ENCODE results near the gene DFFB. TPM values are rescaled to one million over a fixed set of nuclear protein-coding genes. Genes with fewer than 3 reads are reported as not detected.

Gene DFFB
- total and polyA plus RNA-seq, 9 of the 15 experiments (the other 6 are each of a cell fraction or from before 2014, with no cell fraction given), result 2.3 to 15.8 (median 11.5) TPM

DNA sequence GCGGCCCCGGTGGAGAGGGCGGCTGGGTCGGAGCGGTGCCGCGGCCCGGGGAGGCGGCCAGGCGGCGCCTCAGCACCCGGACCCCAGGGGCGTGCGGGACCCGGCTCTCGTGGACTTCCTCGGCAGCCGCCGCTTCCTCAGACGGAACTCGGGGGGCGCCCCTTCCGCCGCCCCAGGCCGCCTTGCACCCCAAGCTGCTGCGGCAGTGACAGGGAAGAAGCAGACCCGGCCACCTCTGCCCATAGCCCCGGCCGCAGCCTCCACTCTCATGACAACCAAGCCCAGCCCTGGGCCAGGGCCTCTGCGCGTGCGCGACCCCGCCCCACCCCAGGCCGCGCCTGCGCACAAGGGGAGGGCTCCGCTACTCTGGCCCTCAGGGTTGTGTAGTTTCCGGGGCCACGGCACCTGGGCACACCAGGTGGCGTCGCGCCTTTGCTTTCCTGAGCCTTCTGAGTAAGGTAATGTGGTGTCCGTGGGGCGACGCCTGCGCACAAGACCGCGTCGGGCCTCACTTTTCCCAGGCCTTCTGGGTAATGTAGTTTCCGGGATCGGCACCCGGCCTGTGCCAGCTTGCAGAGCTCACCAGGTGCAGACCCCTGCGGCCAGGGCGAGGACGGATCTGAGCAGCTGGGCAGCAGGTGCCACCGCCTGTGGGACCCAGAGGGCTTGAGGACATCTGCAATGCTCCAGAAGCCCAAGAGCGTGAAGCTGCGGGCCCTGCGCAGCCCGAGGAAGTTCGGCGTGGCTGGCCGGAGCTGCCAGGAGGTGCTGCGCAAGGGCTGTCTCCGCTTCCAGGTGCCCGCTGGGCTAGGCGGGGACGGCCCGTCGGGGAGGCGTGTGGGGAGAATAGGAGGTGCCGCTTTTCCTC, at the start of gene DFFB, which contains the start of gene CEP104 (continued):
- no peak for TF ChIP-seq KLF6 (CRISPR knock-in tag; IDR thresholded peaks at IDR 0.05; ENCODE audit: borderline replicate concordance)
- peak; percentile 63 for TF ChIP-seq POU5F1 (IDR thresholded peaks at IDR 0.05; ENCODE audit: borderline replicate concordance, low read depth, low read length, partially characterized antibody)
- TF ChIP-seq NR1H2 (CRISPR knock-in tag; IDR thresholded peaks at IDR 0.05), result no peak
- TF ChIP-seq TCF7L2 (IDR thresholded peaks at IDR 0.05; ENCODE audit: low read depth, low read length), result no peak
- TF ChIP-seq ZNF274 (IDR thresholded peaks at IDR 0.05; ENCODE audit: borderline replicate concordance, low read depth, low read length), result no peak; the same call in 1 of the 2 replicates
- TF ChIP-seq PHF21A (IDR thresholded peaks at IDR 0.05; ENCODE audit: borderline replicate concordance, low read depth), result no peak
- peak; percentile 69 for TF ChIP-seq MYNN (IDR thresholded peaks at IDR 0.05)
- no peak for TF ChIP-seq MYNN (CRISPR knock-in tag; IDR thresholded peaks at IDR 0.05)
- 0 out of 2 replicates have a peak, but pooled peaks have one; percentile 21 for TF ChIP-seq CBFA2T3 (IDR thresholded peaks at IDR 0.05)
- TF ChIP-seq ZNF561 (CRISPR knock-in tag; conservative IDR thresholded peaks at IDR 0.05), result no peak
- no peak for TF ChIP-seq MTF1 (CRISPR knock-in tag; IDR thresholded peaks at IDR 0.05; ENCODE audit: borderline replicate concordance)
- peak; percentile 74 for TF ChIP-seq RFX1 (IDR thresholded peaks at IDR 0.05)
- TF ChIP-seq PTRF (tag; IDR thresholded peaks at IDR 0.05), result no peak
- TF ChIP-seq, protein P1, sequence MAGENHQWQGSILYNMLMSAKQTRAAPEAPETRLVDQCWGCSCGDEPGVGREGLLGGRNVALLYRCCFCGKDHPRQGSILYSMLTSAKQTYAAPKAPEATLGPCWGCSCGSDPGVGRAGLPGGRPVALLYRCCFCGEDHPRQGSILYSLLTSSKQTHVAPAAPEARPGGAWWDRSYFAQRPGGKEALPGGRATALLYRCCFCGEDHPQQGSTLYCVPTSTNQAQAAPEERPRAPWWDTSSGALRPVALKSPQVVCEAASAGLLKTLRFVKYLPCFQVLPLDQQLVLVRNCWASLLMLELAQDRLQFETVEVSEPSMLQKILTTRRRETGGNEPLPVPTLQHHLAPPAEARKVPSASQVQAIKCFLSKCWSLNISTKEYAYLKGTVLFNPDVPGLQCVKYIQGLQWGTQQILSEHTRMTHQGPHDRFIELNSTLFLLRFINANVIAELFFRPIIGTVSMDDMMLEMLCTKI (IDR thresholded peaks at IDR 0.05; ENCODE audit: partially characterized antibody), result no peak
- no peak for TF ChIP-seq SMARCA5 (IDR thresholded peaks at IDR 0.05)
- TF ChIP-seq ZBTB17 (CRISPR knock-in tag; IDR thresholded peaks at IDR 0.05), result peak; percentile 68; the same call in 1 of the 2 replicates
- TF ChIP-seq, protein P2, sequence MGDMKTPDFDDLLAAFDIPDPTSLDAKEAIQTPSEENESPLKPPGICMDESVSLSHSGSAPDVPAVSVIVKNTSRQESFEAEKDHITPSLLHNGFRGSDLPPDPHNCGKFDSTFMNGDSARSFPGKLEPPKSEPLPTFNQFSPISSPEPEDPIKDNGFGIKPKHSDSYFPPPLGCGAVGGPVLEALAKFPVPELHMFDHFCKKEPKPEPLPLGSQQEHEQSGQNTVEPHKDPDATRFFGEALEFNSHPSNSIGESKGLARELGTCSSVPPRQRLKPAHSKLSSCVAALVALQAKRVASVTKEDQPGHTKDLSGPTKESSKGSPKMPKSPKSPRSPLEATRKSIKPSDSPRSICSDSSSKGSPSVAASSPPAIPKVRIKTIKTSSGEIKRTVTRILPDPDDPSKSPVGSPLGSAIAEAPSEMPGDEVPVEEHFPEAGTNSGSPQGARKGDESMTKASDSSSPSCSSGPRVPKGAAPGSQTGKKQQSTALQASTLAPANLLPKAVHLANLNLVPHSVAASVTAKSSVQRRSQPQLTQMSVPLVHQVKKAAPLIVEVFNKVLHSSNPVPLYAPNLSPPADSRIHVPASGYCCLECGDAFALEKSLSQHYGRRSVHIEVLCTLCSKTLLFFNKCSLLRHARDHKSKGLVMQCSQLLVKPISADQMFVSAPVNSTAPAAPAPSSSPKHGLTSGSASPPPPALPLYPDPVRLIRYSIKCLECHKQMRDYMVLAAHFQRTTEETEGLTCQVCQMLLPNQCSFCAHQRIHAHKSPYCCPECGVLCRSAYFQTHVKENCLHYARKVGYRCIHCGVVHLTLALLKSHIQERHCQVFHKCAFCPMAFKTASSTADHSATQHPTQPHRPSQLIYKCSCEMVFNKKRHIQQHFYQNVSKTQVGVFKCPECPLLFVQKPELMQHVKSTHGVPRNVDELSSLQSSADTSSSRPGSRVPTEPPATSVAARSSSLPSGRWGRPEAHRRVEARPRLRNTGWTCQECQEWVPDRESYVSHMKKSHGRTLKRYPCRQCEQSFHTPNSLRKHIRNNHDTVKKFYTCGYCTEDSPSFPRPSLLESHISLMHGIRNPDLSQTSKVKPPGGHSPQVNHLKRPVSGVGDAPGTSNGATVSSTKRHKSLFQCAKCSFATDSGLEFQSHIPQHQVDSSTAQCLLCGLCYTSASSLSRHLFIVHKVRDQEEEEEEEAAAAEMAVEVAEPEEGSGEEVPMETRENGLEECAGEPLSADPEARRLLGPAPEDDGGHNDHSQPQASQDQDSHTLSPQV (IDR thresholded peaks at IDR 0.05), result no peak
- no peak for TF ChIP-seq KAT2B (IDR thresholded peaks at IDR 0.05; ENCODE audit: low read depth, low read length)
- peak; percentile 35; the same call in 1 of the 2 replicates for TF ChIP-seq E2F3 (CRISPR knock-in tag; IDR thresholded peaks at IDR 0.05)
- no peak for TF ChIP-seq PRMT5 (CRISPR knock-in tag; IDR thresholded peaks at IDR 0.05)
- TF ChIP-seq FOXK1 (CRISPR knock-in tag; IDR thresholded peaks at IDR 0.05; ENCODE audit: borderline replicate concordance), result peak; percentile 83; the same call in 1 of the 2 replicates
- peak; percentile 62 for TF ChIP-seq PHF20 (IDR thresholded peaks at IDR 0.05; ENCODE audit: partially characterized antibody)
- no peak for TF ChIP-seq NFIX (CRISPR knock-in tag; IDR thresholded peaks at IDR 0.05; ENCODE audit: low read depth)
- peak; percentile 80; the same call in 1 of the 2 replicates for TF ChIP-seq ZBTB7A (IDR thresholded peaks at IDR 0.05; ENCODE audit: borderline replicate concordance, control insufficient read depth, low read depth, low read length)
- TF ChIP-seq SMARCC2 (IDR thresholded peaks at IDR 0.05; ENCODE audit: low read depth), result no peak

All from K562 (cell line).